Measurements from ENCODE around the gene CCDC159.
"Not testable (repeated sequence)": the region's sequence is repeated elsewhere in the genome, so short reads cannot be mapped to it uniquely, and the experiment has no call there.

CCDC159 gene

DNA sequence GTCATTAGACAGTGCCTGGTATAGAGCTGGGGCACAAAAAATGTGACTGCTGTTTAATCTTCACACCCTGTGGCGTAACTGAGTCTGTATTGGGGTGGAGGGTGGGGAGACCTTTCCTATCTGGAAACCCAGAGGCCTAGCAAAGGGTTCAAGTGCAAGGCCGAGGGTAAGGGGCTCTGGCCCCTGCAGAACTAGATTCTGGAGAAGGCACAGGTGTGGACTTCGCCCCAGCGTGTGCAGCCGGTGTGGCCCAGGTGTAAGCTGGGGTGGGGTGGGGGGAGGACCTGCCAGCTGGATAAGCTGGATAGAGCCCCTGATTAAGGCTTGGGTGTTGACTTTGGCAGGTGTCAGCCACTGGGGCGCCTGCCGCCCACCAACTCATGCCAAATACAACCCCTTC, 8.2 kb upstream of the CCDC159 start:
- no peak for DNase-seq (ENCODE audit: low read depth)

DNA sequence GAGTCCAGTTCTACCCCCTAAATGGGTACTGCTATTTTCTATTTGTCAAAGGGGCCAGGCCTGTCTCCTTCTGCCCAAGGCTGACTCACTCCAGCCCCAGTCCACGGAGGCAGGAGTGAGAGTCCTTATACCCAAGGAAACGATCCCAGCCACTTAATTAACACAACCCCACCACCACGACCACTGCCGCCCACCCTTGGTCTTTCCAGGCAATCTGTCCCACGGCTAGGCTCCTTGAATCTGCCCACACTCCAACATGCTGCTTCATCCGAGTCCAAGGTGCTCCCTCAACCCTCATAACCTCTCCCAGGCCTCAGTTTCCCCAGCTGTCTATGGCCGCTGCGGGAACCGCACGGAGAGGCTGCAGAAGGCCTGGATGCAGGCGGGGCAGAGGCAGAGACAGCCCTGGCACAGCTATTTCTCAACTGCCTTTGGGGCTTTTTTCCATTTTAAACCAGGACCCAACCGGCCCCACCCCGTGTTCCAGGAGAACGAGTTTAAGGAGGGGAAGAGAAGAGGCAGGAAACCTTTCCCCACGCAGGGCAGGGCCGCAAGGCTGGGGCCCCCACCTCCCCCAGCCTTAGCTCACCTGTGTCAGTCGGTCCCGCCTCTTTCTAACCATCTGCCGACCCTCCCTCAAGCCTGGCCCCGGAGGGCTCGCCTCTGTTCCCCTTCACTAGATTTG, 7.6 kb upstream of the CCDC159 start:
- DNase-seq (ENCODE audit: low read depth): no peak

DNA sequence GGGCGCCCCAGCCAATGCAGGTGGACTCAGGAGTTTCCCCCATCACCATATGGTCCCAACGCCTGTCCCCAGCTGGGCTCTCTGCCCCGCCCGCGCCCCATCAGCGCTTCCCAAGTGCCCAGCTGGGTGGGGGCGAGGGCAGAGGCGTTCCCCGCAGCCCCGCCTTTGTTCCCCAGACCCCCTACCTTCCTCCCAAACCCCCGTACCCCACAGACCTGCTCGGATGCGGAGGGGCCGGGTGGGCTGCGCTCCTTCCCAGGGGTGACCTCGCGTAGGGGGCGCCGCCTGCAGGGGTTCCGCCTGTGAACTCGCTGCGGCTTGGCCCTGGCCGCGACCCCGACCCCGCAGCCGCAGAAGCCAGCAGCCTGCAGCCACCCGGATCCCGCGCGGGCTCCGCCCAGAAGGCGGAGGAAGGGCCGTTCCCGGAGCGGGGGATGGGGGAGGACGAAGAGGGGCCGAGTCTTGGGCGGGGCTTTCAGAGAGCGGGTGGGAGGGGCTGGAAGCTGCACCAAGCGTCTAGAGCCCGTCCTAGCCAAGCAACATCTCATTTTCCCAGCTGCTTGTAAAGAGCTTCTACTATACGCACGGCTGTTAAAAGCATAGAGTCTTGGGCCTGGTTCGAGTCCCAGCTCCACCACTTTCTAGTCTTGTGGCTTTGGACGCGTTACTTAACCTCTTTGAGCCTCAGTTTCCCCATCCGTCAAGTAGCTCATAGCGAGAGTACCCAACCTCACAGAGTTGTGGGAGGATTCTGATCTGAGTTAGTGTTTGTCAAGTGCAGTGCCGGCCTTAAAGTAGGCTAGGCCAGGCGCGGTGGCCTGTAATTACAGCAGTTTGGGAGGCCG, 6.8 kb upstream of the CCDC159 start, which contains the start of gene RAB3D:
Gene RAB3D, minus strand, starts transcription at position 404 of the 845 bp plus-strand sequence. CDS start 2,258 bp downstream, outside the sequence.
- peak; percentile 65 for DNase-seq (ENCODE audit: low read depth)

DNA sequence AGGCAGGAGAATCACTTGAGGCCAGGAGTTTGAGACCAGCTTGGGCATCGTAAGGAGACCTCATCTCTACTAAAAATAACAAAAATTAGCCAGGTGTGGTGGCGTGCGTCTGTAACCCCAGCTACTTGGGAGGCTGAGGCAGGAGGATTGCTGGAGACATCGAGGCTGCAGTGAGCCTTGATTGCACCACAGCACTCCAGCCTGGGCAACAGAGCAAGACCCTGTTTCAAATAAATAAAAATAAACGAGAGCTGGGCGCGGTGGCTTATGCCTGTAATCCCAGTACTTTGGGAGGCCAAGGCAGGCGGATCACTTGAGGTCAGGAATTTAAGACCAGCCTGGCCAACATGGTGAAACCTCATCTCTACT, 6.2 kb upstream of the CCDC159 start:
- DNase-seq (ENCODE audit: low read depth): not testable (repeated sequence)

DNA sequence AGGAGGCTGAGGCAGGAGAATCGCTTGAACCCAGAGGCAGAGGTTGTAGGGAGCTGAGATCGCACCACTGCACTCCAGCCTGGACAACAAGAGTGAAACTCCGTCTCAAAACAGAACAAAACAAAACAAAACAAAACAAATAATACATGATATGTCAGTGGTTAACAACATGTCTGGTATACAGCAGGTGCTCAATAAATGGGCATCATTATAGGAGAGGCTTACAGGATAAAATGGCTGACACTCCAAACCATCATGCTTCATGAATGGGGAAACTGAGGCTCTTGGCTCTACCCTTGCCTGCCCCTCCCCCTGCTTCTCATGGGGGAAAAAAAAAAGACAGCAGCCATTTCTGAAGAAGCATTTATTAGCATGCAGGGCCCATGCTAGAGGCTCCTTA, 3.9 kb upstream of the CCDC159 start:
- DNase-seq (ENCODE audit: low read depth): no peak

DNA sequence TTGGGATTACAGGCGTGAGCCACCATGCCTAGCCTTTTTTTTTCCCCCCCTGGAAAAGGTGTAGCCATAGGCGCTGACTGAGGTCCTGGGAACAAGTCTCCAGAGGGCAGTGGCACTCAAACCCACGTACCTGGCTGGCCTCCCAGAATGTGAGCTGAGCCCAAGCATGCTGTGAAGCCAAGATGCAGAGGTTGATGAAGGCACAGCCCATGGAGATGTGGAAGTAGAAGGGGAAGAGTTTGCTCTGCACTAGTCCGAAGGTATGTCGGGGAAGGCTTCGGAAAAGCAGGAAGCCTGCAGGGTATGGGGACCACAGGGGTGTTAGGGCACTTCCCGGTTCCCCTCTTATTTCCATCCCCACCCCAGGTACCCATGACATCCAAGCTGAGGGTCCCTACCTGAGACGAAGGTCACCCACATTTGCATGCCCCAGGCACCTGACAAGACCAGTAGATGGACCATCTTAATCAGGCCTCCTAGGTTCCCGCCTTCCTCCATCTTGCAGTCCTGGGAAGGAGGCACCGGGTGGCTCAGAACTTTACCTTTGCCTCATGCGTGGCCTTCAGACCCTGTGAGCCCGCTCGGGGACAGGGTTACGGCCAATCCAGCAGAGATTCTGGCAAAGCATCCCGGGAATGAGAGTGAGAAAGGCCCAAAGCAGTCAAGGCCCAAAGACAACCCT, 1.1 kb upstream of the CCDC159 start:
- no peak for DNase-seq (ENCODE audit: low read depth)

DNA sequence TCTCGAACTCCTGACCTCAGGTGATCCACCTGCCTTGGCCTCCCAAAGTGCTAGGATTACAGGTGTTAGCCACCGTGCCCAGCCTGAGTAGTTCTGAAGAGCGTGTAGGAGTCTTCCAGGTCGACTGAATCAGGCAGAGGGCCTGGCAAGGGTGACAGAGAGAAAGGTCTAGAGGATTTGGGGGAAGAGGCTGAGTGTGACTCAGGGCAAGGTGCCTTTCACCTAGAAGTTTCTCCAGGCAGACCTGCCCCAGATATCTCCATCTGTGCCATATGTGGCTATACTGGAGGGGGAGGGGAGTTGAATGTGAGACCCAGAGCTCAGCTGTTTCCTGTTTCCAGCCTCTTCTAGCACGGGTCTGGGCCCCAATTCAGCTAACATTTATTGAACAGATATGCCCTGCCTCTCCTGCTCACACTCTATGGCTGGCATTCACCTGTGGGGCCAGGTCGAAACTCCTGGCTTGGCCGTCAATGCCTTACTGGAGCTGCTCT, 1.3 kb downstream of the CCDC159 start:
- no peak for DNase-seq (ENCODE audit: low read depth)

DNA sequence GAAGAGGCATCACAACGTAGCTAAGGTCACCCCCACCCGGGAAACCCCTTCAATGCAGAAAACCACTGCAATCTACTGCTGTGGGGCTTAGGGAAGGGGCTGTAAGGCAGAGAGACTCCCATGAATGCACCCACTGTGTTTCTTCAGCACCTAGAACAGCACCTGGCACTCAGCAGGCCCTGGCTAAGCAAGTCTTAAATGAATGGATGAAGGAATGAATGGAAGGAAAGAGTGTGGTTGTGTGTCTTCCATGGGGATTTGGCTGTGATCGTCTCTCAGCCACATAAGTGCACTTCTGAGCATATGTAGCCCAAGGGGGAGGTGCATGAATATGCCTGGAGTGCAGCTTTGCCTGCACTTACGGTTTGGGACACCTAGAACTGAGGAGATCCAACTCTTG, 2.9 kb downstream of the CCDC159 start:
- DNase-seq (ENCODE audit: low read depth): no peak

DNA sequence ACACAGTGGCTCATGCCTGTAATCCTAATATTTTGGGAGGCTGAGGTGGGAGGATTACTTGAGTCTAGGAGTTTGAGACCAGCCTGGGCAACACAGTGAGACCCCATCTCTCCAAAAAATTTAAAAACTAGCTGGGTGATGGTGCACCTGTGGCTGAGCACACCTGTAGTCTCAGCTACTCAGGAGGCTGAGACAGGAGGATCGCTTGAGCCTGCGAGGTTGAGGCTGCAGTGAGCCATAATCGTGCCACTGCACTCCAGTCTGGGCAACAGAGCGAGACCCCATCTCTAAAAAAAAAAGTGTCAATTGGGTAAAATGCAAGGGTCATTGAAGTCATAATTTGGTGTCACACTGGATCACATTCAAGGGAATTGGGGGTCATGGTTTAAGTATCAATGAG, 7.8 kb downstream of the CCDC159 start:
- not testable (repeated sequence) for DNase-seq (ENCODE audit: low read depth)

DNA sequence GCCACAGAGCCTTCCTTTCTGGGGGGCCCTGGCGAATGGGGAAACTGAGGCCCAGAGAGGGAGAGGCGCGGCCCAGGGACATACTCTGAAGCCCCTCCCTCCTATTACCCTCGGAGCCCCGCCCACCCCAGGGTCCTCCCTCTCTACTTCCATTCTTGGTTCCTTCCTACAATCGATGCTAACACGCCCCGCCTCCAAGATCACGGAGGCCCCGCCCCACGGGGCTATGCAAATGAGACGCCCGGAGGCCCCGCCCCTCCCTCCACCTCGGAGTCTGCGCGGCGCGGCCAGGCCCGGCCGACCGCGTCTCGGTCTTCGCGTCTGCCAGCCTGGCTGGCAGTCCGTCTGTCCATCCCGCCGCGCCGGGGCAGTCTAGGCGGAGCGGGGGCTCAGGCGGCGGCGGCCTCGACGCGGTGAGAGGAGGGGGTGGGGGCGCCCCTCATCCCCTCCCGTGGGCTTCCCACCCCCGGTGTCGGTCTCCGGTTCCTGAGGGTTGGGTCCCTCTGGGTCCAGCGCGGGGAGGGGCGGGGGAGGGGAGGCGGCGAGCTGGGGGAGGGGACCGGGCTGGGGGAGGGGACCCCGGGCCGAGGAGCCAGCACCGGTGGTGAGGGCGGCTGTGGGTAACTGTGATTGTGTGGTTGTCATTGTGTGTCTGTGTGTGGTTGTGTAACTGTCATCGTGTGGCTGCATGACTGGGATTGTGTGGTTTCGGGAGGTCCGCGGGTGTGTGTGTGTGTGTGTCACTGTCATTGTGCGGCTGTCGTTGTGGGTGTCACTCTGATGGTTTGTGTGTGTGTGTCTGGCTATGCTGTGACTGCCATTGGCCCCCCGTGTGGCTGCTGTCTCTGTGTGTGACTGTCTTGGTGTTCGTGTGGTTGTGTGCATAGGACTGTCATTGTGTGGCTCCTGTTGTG, 9.1 kb downstream of the CCDC159 start, which contains the start of gene PLPPR2:
Gene PLPPR2, plus strand, starts transcription at position 273 of the 914 bp plus-strand sequence. CDS start 2,242 bp downstream, outside the sequence.
- DNase-seq (ENCODE audit: low read depth): peak; percentile 78

DNA sequence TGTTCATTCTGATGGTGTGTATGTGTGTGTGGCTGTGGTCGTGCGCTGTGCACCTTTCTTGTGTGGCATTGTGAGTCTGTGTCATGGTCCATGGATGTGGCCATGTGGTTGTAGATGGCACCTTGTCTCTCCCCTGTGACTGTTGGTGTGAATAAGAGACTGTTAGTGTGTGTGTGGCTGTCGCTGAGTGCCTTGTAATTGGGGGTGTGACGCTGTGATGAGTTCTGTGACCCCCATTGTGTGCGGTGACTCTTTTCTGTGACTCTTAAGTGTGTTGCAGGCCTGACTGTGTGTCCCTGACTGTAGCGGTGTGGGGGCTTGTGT, 9.7 kb downstream of the CCDC159 start:
- no peak for DNase-seq (ENCODE audit: low read depth)

DNA sequence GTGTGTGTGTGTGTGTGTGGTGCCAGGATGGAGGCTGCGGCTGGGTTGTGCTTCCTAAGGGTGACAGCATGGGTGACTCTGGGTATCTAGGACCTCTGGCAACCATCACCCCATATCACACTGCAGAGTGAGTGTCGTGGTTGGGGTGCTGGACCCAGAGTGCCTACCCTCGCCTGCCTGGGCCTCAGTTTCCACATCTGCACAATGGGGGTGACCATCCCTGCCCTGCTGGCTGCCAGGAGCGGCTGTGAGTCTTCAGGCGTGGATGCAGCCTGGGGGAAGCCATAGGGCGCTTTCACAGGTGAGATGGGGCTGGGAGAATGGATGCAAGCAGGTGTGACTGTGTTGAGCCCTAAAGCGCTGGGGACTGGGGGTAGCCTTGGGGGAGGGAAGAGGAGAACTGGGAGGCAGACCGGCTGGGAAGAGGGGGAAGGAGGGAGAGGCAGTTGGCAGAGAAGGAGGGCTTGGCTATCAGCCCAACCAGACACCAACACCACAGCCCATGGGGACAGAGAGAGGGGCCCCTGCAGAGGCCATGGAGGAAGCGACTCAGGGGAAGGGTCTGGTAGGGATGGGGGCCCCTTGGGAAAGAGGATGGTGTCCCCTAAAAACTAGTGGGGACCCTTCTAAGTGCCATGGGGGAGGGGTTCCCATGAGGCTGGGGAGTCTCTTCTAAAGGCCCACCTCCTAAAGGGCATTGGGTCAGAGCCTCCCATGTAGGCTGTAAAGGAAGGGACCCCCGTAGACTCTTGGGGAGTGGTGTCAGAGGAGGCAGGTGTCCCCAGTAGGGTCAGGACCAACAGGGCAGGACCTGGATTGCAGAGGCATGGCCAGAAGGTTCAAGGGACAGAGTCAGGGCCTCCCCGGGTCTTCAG, 10.6 kb downstream of the CCDC159 start:
- DNase-seq (ENCODE audit: low read depth): no peak

DNA sequence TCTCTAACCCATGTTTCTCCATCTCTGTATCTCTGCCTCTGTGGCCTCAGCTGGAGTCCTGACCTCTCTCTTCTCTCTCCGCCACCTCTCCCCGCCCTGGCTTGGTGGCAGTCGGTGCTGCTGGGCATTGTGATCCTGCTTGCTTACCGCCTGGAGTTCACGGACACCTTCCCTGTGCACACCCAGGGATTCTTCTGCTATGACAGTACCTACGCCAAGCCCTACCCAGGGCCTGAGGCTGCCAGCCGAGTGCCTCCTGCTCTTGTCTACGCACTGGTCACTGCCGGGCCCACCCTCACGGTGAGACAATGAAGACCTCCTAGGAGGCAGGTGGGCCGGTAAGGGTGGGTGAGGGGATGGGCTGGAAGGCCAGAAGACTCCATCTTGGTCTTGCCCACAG, 13.1 kb downstream of the CCDC159 start:
- DNase-seq (ENCODE audit: low read depth): no peak

DNA sequence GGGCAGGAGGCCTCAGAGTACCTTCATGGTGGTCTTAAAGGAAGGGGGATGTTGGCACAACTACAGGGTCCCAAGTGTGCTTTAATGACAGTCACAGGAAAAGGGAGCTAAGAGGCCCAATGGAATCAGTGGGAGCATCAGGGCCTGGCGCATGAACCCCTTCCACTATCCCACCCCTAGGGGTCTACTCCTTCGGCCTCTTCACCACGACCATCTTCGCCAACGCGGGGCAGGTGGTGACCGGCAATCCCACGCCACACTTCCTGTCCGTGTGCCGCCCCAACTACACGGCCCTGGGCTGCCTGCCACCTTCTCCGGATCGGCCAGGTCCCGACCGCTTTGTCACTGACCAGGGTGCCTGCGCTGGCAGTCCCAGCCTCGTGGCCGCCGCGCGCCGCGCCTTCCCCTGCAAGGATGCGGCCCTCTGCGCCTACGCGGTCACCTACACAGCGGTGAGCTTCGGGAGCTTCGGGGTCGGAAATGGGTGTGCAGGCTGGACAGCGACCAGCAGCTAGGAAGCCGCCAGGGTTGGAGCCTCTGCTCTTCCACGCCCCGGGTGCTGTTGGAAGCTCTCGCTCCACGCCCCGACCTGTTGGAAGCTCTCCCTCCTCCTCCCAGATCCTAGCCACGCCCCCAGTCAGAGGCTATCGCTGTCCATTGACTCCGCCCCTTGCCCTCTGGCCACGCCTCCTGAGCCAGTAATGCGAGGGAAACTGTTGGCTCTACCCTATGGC, 14.9 kb downstream of the CCDC159 start:
- DNase-seq (ENCODE audit: low read depth): no peak

DNA sequence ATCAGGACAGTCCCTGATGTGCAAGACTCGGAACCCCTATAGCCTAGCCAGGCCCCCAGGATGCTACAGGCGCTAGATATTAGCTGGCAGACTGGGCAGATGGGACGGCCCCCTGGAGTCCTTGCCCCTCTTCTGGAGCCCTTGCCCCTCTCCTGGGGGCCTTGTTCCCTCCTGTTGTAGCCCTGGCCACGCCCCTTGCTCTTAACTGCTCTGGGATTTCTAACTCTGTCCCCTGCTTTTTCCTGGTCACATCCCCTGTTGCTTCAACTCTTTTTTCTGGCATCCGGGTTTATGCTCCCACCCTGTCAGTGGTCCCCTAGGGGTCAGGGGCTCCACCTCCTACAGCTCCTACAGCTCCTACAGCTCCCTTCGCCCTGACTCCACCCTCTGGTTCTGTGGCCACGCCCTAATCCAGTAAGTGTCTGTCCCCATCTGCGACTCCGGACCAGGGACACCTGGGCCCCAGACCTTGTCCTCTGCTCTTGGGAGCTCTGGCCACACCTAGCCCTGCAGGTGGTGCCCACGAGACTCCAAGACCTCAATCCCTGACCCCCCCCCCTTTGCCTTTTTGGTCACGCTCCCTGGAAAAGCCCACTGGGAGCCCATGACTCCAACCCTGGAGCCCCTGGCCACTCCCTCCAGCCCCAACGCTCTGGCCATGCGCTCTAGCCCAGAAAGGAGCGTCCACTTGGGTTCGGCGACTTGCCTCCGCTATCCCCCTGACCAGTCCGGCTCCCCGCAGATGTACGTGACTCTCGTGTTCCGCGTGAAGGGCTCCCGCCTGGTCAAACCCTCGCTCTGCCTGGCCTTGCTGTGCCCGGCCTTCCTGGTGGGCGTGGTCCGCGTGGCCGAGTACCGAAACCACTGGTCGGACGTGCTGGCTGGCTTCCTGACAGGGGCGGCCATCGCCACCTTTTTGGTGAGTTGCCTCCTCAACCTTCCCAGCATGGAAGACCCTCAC, 15.7 kb downstream of the CCDC159 start:
- DNase-seq (ENCODE audit: low read depth): no peak

DNA sequence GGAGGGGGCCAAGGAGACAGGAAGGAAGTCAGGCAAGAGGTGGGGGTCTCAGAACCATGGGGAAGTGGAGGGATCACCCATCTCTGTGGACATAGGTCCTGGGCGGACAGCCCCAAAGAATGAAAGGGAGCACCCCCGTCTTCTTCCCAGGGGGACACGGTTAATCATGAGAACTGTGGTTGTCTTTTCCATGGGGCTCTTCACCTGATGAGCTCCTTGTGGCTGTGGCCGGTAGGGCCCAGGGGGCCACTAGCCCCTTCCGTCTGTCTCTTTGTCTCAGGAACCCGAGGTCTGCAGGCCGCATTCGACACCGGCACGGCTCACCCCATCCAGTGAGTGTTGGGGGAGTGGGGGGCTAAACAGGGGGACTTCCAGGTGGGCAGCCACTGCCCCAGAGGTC, 17.6 kb downstream of the CCDC159 start:
- DNase-seq (ENCODE audit: low read depth): no peak

DNA sequence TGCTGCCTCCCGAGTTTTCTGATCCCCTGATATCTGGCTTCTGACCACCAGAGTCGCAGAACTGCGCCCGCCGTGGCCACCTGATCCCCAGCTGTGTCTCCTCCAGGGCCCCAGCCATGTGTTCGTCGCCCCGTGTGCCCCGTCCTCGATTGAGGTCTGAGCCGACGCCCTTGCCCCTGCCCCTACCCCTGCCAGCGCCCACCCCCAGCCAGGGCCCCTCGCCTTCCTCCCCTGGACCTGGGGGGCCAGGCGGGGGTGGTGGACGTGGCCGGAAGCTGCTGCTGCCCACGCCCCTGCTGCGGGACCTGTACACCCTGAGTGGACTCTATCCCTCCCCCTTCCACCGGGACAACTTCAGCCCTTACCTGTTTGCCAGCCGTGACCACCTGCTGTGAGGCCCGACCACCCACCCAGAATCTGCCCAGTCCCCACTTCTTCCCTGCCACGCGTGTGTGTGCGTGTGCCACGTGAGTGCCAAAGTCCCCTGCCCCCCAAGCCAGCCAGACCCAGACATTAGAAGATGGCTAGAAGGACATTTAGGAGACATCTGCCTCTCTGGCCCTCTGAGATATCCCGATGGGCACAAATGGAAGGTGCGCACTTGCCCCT, 18.1 kb downstream of the CCDC159 start:
- DNase-seq (ENCODE audit: low read depth): no peak

DNA sequence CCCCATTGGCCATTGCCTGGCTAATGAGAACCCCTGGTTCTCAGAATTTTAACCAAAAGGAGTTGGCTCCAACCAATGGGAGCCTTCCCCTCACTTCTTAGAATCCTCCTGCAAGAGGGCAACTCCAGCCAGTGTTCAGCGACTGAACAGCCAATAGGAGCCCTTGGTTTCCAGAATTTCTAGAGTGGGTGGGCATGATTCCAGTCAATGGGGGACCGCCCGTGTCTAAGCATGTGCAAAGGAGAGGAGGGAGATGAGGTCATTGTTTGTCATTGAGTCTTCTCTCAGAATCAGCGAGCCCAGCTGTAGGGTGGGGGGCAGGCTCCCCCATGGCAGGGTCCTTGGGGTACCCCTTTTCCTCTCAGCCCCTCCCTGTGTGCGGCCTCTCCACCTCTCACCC, 18.6 kb downstream of the CCDC159 start:
- DNase-seq (ENCODE audit: low read depth): no peak

Measured in T follicular helper cell (primary cell).